WTC11 (cell line): ENCODE data around the gene ETS1. TPM values are rescaled to one million over a fixed set of nuclear protein-coding genes. Genes with fewer than 3 reads are reported as not detected.

ENCODE experiments used
- ATAC-seq: fragments of 200-7000 bp; cut with Tn5 transposase; 2 replicates; pipeline ENCODE4 v1.10.0; 2021; ENCODE audit warnings: mild to moderate bottlenecking, moderate library complexity
- CTCF ChIA-PET: fragments of 300-600 bp; sonication (Branson Sonifier 250); formaldehyde crosslinking; loops from one replicate; lab custom pipeline; 2021; ENCODE audit warnings: antibody characterized with exemption; lab: Charles Lee
- POLR2A ChIA-PET: fragments of 350-600 bp; sonication (Branson Sonifier 250); formaldehyde crosslinking; loops from one replicate; lab custom pipeline; 2021; ENCODE audit warnings: antibody characterized with exemption; lab: Charles Lee
- DNase-seq: peaks from one replicate; pipeline ENCODE4 v3.0.0; 2021; ENCODE audit warnings: low spot score
- H3K27ac Mint-ChIP-seq: 2 replicates; pipeline ENCODE4 v1.8.0; 2021; ENCODE audit warnings: mixed read lengths
- H3K27me3 Mint-ChIP-seq: 2 replicates; pipeline ENCODE4 v1.8.0; 2021; ENCODE audit warnings: low read depth, mild to moderate bottlenecking, moderate library complexity, mixed read lengths
- H3K36me3 Mint-ChIP-seq: 2 replicates; pipeline ENCODE4 v1.8.0; 2021; ENCODE audit warnings: mixed read lengths
- H3K4me1 Mint-ChIP-seq: 2 replicates; pipeline ENCODE4 v1.8.0; 2022; ENCODE audit warnings: mixed read lengths
- H3K4me3 Mint-ChIP-seq: 2 replicates; pipeline ENCODE4 v1.8.0; 2021; ENCODE audit warnings: mild to moderate bottlenecking, moderate library complexity, mixed read lengths
- H3K9me3 Mint-ChIP-seq: 2 replicates; pipeline ENCODE4 v1.8.0; 2021; ENCODE audit warnings: mixed read lengths
- ELF4 ChIP-seq: sonication (generic); formaldehyde crosslinking; IDR thresholded peaks from 2 replicates; pipeline ENCODE4 v1.8.1; 2022; ENCODE audit warnings: low read depth, mild to moderate bottlenecking, moderate library complexity, missing genetic modification reagents
- EMX1 ChIP-seq: fragments of 250-450 bp; sonication (Bioruptor Pico); IDR thresholded peaks from 2 replicates; pipeline ENCODE4 v1.8.0; 2021; ENCODE audit warnings: mild to moderate bottlenecking
- FOXJ3 ChIP-seq: sonication (generic); formaldehyde crosslinking; IDR thresholded peaks from 2 replicates; pipeline ENCODE4 v1.9.0; 2021; ENCODE audit warnings: missing genetic modification reagents, mild to moderate bottlenecking, borderline replicate concordance
- HMGA2 ChIP-seq: fragments of 250-450 bp; sonication (Bioruptor Pico); IDR thresholded peaks from 2 replicates; pipeline ENCODE4 v1.4.0; 2021; ENCODE audit warnings: mild to moderate bottlenecking, moderate library complexity
- JUN ChIP-seq: sonication (generic); formaldehyde crosslinking; IDR thresholded peaks from 2 replicates; pipeline ENCODE4 v1.8.0; 2023; ENCODE audit warnings: mild to moderate bottlenecking, missing genetic modification reagents
- MXD4 ChIP-seq: fragments of 250-450 bp; sonication (Bioruptor Pico); IDR thresholded peaks from 2 replicates; pipeline ENCODE4 v1.8.0; 2021; ENCODE audit warnings: mild to moderate bottlenecking, moderate library complexity, borderline replicate concordance
- NFATC4 ChIP-seq: fragments of 250-450 bp; sonication (Bioruptor Pico); IDR thresholded peaks from 2 replicates; pipeline ENCODE4 v1.9.0; 2021; ENCODE audit warnings: mild to moderate bottlenecking
- NFE2L1 ChIP-seq: sonication (generic); formaldehyde crosslinking; IDR thresholded peaks from 2 replicates; pipeline ENCODE4 v1.8.1; 2023; ENCODE audit warnings: missing genetic modification reagents
- OVOL2 ChIP-seq: fragments of 250-450 bp; sonication (Bioruptor Pico); IDR thresholded peaks from 2 replicates; pipeline ENCODE4 v1.9.0; 2021; ENCODE audit warnings: mild to moderate bottlenecking, borderline replicate concordance
- PRRX2 ChIP-seq: fragments of 250-450 bp; sonication (Bioruptor Pico); IDR thresholded peaks from 2 replicates; pipeline ENCODE4 v1.8.0; 2021; ENCODE audit warnings: mild to moderate bottlenecking
- RELA ChIP-seq: sonication (generic); formaldehyde crosslinking; IDR thresholded peaks from 2 replicates; pipeline ENCODE4 v1.8.1; 2022; ENCODE audit warnings: missing genetic modification reagents, mild to moderate bottlenecking, borderline replicate concordance
- SMAD3 ChIP-seq: sonication (generic); formaldehyde crosslinking; IDR thresholded peaks from 2 replicates; pipeline ENCODE4 v1.8.0; 2022; ENCODE audit warnings: missing genetic modification reagents, mild to moderate bottlenecking, borderline replicate concordance
- TEAD1 ChIP-seq: sonication (generic); formaldehyde crosslinking; IDR thresholded peaks from 2 replicates; pipeline ENCODE4 v1.8.0; 2022; ENCODE audit warnings: mild to moderate bottlenecking, missing genetic modification reagents
- ZNF121 ChIP-seq: sonication (generic); formaldehyde crosslinking; IDR thresholded peaks from 2 replicates; pipeline ENCODE4 v1.8.0; 2023; ENCODE audit warnings: missing genetic modification reagents
- ZNF671 ChIP-seq: fragments of 250-450 bp; sonication (Bioruptor Pico); IDR thresholded peaks from 2 replicates; pipeline ENCODE4 v1.8.0; 2021; ENCODE audit warnings: mild to moderate bottlenecking
- total RNA-seq: library from RNA; stranded (reverse); gene quantifications from 3 replicates; pipeline ENCODE4 v1.2.3, GENCODE V29; 2021
- TF ChIP-seq, protein P1 (sequence below): sonication (generic); formaldehyde crosslinking; IDR thresholded peaks from 2 replicates; pipeline ENCODE4 v1.8.1; 2022; ENCODE audit warnings: mild to moderate bottlenecking, missing genetic modification reagents, moderate library complexity, borderline replicate concordance
- TF ChIP-seq, protein P2 (sequence below): fragments of 250-450 bp; sonication (Bioruptor Pico); IDR thresholded peaks from 2 replicates; pipeline ENCODE4 v1.9.0; 2021; ENCODE audit warnings: mild to moderate bottlenecking
- TF ChIP-seq, protein P3 (sequence below): sonication (generic); formaldehyde crosslinking; IDR thresholded peaks from 2 replicates; pipeline ENCODE4 v1.8.0; 2022; ENCODE audit warnings: mild to moderate bottlenecking, missing genetic modification reagents
- TF ChIP-seq, protein P4 (sequence below): fragments of 250-450 bp; sonication (Bioruptor Pico); conservative IDR thresholded peaks from 2 replicates; pipeline ENCODE4 v1.9.0; 2021; ENCODE audit warnings: mild to moderate bottlenecking
- TF ChIP-seq, protein P5 (sequence below): sonication (generic); formaldehyde crosslinking; conservative IDR thresholded peaks from 2 replicates; pipeline ENCODE4 v1.8.1; 2022; ENCODE audit warnings: mild to moderate bottlenecking, missing genetic modification reagents
- TF ChIP-seq, protein P6 (sequence below): sonication (generic); formaldehyde crosslinking; IDR thresholded peaks from 2 replicates; pipeline ENCODE4 v1.8.1; 2022; ENCODE audit warnings: missing genetic modification reagents, borderline replicate concordance

ETS1 gene
- total RNA-seq, 1 experiment from 2014 or later = 33.1 TPM

DNA sequence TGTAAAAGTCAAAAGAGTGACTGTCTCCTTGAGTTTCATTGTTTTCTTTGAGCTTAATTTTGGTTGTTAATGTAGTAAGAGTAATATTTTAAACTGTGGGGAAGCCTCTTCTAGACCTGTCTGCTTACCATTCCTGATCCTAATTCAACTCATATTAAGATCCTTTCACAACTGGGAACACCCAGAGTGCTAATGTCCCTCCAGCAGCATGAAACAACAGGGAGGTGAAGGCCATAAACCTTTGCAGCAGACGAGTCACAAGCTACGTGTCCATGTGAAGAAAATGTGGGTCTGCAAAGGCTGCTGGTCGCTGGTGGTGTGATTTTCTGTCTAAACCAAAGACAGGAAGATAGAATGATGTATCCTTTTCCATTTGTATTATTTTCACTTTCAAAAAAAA, 152.5 kb downstream of the ETS1 start:
- CTCF ChIA-PET = no interaction called here
- POLR2A ChIA-PET = no interaction called here
- H3K9me3 Mint-ChIP-seq = no peaks in the 10 kb centered on the region
- ATAC-seq (no peak), DNase-seq (no peak)
- TF ChIP-seq NFATC4 (CRISPR knock-in tag) = no peak
- TF ChIP-seq, protein P1, sequence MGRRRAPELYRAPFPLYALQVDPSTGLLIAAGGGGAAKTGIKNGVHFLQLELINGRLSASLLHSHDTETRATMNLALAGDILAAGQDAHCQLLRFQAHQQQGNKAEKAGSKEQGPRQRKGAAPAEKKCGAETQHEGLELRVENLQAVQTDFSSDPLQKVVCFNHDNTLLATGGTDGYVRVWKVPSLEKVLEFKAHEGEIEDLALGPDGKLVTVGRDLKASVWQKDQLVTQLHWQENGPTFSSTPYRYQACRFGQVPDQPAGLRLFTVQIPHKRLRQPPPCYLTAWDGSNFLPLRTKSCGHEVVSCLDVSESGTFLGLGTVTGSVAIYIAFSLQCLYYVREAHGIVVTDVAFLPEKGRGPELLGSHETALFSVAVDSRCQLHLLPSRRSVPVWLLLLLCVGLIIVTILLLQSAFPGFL = no peak
- TF ChIP-seq ELF4 (CRISPR knock-in tag) = no peak
- no peak for TF ChIP-seq OVOL2 (CRISPR knock-in tag)
- no peak for TF ChIP-seq ZNF671 (CRISPR knock-in tag)
- TF ChIP-seq RELA = no peak
- no peaks in the 10 kb centered on the region for H3K4me1 Mint-ChIP-seq
- H3K4me3 Mint-ChIP-seq = no peak overlapping the region
- no peaks in the 10 kb centered on the region for H3K36me3 Mint-ChIP-seq
- no peak overlapping the region for H3K27ac Mint-ChIP-seq
- no peaks in the 10 kb centered on the region for H3K27me3 Mint-ChIP-seq

DNA sequence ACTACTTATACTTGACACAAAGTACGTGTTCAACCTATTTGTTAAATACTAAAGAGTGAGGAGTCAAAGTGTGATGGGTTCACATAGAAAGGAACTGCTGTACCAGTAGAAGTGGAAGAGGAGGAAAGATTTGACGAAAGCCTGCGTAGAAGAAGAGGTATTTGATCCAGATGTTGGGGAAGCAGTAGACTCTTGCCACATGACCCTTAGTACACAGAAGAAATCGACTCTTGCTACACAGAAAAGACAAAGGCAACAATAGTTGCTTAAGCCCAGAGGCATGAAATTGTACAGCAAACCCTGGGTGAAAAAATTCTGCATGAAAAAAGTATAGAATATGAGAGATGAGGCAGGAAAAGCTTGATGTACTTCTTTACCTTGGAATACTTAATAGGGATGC, 152.9 kb downstream of the ETS1 start:
- Mint-ChIP-seq H3K27ac (no peak overlapping the region), H3K4me3 (no peak overlapping the region), H3K36me3 (no peaks in the 10 kb centered on the region), H3K9me3 (no peaks in the 10 kb centered on the region), H3K27me3 (no peaks in the 10 kb centered on the region), H3K4me1 (no peaks in the 10 kb centered on the region)
- TF ChIP-seq, protein P2, sequence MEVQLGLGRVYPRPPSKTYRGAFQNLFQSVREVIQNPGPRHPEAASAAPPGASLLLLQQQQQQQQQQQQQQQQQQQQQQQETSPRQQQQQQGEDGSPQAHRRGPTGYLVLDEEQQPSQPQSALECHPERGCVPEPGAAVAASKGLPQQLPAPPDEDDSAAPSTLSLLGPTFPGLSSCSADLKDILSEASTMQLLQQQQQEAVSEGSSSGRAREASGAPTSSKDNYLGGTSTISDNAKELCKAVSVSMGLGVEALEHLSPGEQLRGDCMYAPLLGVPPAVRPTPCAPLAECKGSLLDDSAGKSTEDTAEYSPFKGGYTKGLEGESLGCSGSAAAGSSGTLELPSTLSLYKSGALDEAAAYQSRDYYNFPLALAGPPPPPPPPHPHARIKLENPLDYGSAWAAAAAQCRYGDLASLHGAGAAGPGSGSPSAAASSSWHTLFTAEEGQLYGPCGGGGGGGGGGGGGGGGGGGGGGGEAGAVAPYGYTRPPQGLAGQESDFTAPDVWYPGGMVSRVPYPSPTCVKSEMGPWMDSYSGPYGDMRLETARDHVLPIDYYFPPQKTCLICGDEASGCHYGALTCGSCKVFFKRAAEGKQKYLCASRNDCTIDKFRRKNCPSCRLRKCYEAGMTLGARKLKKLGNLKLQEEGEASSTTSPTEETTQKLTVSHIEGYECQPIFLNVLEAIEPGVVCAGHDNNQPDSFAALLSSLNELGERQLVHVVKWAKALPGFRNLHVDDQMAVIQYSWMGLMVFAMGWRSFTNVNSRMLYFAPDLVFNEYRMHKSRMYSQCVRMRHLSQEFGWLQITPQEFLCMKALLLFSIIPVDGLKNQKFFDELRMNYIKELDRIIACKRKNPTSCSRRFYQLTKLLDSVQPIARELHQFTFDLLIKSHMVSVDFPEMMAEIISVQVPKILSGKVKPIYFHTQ = no peak
- TF ChIP-seq TEAD1 = no peak
- no peak for TF ChIP-seq HMGA2 (CRISPR knock-in tag)
- TF ChIP-seq RELA = no peak
- no peak for TF ChIP-seq EMX1 (CRISPR knock-in tag)
- no peak for TF ChIP-seq PRRX2 (CRISPR knock-in tag)
- TF ChIP-seq, protein P3, sequence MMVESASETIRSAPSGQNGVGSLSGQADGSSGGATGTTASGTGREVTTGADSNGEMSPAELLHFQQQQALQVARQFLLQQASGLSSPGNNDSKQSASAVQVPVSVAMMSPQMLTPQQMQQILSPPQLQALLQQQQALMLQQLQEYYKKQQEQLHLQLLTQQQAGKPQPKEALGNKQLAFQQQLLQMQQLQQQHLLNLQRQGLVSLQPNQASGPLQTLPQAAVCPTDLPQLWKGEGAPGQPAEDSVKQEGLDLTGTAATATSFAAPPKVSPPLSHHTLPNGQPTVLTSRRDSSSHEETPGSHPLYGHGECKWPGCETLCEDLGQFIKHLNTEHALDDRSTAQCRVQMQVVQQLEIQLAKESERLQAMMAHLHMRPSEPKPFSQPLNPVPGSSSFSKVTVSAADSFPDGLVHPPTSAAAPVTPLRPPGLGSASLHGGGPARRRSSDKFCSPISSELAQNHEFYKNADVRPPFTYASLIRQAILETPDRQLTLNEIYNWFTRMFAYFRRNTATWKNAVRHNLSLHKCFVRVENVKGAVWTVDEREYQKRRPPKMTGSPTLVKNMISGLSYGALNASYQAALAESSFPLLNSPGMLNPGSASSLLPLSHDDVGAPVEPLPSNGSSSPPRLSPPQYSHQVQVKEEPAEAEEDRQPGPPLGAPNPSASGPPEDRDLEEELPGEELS (CRISPR knock-in tag) = no peak
- no peak for TF ChIP-seq JUN (CRISPR knock-in tag)
- ATAC-seq = no peak
- CTCF ChIA-PET = interaction anchor here (1.0 kb wide), 1 partner anchor 277 kb away, joined by 3 read pairs; no protein-coding TSS in a partner anchor
- no peak for DNase-seq
- POLR2A ChIA-PET = no interaction called here

DNA sequence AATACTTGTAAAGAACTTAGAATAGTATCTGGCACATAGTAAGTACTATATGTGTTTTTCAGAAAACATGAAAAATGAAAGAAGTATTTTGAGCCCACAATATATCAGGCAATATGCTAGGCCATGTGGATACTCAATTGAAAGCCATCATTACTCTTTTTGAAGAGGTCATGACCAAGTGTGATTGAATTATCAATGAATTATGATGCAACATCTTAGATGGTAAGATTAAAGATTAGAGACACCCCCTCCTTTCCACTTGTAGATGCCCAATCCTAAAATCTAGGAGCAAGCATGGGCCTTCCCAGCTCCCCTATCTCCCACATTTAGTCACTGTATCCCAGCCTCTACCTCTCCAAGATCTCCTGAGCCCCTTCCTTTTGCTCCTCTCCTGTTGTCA, 154.4 kb downstream of the ETS1 start:
- H3K4me3 Mint-ChIP-seq = no peak overlapping the region
- H3K27ac Mint-ChIP-seq = no peak overlapping the region
- ATAC-seq = no peak

More for the DNA sequence above, 154.4 kb downstream of the ETS1 start:
- TF ChIP-seq ZNF121 (CRISPR knock-in tag) = no peak
- TF ChIP-seq NFE2L1 (CRISPR knock-in tag) = no peak
- no peak for TF ChIP-seq SMAD3 (CRISPR knock-in tag)
- TF ChIP-seq, protein P4, sequence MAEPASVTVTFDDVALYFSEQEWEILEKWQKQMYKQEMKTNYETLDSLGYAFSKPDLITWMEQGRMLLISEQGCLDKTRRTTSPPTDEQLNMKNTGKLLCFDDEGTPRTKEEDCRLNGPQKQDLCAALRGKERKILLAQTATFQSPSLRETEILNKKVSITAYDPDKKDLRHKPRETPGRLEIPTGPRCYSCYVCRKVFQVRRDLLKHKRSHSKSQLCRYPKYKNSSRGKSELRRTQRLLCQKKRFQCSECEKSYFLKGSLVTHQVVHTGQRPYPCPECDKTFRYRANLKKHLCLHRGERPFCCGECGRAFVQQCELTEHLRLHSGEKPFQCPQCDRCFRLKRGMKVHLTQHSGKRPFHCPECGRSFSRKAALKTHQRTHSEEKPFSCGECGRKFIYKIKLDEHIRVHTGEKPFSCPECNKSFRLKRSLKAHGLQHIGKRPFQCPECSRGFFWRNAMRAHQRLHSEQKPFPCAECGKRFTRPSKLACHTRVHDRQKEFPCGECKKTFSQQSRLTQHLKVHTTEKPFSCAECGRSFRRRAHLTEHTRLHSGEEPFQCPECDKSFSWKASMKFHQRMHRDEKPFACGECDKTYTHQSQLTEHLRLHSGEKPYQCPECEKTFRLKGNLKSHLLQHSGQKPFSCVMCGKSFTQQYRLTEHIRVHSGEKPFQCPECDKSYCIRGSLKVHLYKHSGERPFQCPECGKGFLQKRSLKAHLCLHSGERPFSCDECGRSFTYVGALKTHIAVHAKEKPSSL = no peak
- TF ChIP-seq, protein P5, sequence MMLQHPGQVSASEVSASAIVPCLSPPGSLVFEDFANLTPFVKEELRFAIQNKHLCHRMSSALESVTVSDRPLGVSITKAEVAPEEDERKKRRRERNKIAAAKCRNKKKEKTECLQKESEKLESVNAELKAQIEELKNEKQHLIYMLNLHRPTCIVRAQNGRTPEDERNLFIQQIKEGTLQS = no peak
- TF ChIP-seq FOXJ3 (CRISPR knock-in tag) = no peak
- TF ChIP-seq, protein P6, sequence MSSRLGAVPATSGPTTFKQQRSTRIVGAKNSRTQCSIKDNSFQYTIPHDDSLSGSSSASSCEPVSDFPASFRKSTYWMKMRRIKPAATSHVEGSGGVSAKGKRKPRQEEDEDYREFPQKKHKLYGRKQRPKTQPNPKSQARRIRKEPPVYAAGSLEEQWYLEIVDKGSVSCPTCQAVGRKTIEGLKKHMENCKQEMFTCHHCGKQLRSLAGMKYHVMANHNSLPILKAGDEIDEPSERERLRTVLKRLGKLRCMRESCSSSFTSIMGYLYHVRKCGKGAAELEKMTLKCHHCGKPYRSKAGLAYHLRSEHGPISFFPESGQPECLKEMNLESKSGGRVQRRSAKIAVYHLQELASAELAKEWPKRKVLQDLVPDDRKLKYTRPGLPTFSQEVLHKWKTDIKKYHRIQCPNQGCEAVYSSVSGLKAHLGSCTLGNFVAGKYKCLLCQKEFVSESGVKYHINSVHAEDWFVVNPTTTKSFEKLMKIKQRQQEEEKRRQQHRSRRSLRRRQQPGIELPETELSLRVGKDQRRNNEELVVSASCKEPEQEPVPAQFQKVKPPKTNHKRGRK = no peak
- no peak for TF ChIP-seq MXD4 (CRISPR knock-in tag)
- TF ChIP-seq, all 79 proteins: peak for 0
- H3K4me1 Mint-ChIP-seq = no peaks in the 10 kb centered on the region
- CTCF ChIA-PET = interaction anchor here (0.7 kb wide), 1 partner anchor 8 kb away, joined by 3 read pairs; no protein-coding TSS in a partner anchor
- POLR2A ChIA-PET = no interaction called here
- H3K27me3 Mint-ChIP-seq = no peaks in the 10 kb centered on the region
- DNase-seq = no peak
- H3K36me3 Mint-ChIP-seq = no peaks in the 10 kb centered on the region
- peaks cover 8% of the 10 kb centered on the region for H3K9me3 Mint-ChIP-seq
